GM21528 (cell line): ENCODE data around the gene ARL3.

Experiments
- ATAC-seq: cut with Tn5 transposase; IDR thresholded peaks from one replicate; pipeline ENCODE4 v1.9.1; 2021; ENCODE audit warnings: mild to moderate bottlenecking, moderate library complexity; ENCODE audit not compliant: unreplicated experiment, low FRiP score

The ARL3 gene

GRCh38 chr10:102642736-102643335 is 71.4 kb downstream of the ARL3 start:
- ATAC-seq, result no peak

DNA sequence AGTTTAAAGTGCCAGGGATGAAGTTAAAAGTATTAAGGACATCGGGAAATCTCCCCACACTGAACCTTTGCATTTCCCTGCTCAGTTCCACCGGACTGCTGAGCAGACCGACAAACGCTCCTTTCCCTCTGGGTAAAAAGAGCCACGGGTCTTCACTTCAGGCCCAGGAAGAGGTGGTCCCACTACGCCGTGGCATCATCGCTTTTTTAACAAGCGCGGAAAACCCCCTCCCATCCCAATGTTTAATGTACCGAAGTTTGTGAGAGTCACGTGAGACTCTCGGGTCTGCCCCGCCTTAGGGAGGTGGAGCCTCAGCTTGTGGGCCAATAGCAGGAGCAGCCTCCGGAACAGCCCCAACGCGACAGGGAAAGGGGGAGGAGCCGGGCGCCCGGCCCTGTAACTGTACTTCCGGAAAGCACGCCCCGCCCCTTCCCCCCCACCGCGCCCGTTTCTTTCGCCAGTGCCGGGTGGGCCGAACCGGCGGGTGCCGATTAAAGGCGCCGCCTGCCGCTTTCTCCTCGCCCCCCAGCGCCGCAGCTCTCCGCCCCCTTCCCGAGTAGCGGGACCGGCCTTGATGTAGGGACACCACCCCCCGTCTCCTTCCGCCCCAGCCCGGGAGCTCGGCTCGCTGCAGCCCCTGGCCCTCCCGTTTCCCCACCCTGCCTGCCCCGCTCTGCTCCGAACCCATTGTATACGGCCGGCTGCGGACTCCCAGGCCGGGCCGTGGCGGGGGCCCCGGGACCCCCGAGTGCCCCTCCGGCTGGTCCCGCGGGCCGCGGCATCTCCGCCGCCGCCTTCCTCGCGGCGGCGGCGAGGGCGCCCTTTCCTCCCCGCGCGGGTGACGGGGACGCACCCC is 72.1 kb downstream of the ARL3 start:
- ATAC-seq, result peak; percentile 51

DNA sequence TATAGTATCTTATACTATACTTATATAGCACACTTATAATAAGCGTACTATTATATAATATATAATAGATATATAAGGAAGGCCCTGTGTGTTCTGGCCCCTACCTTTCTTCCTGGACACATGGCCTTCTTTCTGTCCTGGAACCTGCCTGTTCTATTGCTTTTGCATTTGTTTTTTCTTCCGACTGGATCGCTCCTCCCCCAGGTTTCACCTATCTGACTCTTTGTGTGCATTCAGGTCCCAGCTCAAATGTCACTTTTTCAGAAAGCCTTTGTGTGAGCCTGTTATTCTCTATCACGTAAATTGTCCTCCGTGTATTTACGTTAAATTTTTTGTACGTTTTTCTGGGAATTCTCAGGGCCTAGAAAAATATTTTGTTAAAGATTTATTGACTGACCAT is 72.8 kb downstream of the ARL3 start:
- no peak for ATAC-seq

DNA sequence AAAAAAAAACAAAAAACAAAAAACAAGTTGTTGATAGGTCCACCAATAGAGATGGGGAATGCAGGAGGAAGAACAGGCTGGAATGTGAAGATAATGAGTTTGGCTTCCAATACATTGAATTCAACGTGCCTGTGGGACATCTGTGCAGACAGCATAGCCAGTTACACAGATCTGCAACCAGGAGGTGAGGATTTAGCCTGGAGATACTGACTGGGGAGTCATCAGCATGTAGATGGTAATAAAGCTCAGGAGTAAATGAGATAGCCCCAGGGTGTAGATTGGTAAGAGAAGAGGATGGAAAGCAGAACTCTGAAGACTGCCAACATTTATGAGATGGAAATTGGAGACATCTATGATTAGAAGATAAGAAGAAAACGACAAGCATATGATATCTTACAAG is 74.7 kb downstream of the ARL3 start:
- no peak for ATAC-seq

- no peak for ATAC-seq
These were observed 78.8 kb downstream of the ARL3 start for GRCh38 chr10:102635377-102635776.

DNA sequence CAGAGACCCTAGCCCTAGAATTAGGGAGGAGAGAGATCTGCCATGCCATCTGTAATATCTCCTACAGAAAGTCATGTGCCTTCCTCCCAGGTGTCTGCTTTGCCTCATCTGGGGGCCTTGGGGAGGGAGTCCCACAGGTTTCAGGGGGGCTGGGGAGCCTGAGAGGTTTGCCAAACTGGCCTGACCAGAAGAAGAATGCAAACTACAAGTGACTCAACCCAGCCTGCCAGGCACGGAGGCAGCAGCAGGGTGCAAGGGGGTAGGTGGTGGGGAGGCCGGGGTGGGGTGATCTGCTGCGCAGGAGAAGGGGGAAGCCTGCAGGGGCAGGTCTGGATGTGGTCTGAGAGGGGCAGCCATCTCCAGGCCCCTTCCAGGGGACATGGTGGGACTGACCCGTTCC is 79.5 kb downstream of the ARL3 start:
- ATAC-seq, result no peak

GRCh38 chr10:102633848-102634247 is 80.3 kb downstream of the ARL3 start:
- no peak for ATAC-seq

DNA sequence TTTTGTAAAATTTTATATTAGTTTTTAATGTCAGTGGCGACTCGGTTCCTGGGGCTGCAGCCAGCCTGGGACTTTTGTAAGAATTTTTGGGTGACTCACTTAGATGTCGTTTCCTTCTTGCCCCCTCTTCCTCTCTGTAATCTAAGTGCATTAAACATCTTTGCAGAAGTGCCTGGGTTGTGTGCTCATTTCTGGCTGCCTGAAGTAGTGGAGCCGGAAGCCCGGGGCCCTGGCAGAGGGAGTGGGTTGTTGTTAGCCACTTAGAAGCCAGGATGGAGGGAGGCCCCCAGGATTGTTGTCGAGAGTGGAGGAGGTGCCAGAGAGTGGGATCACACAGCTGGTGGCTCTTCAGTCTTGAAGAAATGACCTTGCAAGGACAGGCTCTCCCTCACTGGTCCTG is 80.9 kb downstream of the ARL3 start:
- no peak for ATAC-seq

DNA sequence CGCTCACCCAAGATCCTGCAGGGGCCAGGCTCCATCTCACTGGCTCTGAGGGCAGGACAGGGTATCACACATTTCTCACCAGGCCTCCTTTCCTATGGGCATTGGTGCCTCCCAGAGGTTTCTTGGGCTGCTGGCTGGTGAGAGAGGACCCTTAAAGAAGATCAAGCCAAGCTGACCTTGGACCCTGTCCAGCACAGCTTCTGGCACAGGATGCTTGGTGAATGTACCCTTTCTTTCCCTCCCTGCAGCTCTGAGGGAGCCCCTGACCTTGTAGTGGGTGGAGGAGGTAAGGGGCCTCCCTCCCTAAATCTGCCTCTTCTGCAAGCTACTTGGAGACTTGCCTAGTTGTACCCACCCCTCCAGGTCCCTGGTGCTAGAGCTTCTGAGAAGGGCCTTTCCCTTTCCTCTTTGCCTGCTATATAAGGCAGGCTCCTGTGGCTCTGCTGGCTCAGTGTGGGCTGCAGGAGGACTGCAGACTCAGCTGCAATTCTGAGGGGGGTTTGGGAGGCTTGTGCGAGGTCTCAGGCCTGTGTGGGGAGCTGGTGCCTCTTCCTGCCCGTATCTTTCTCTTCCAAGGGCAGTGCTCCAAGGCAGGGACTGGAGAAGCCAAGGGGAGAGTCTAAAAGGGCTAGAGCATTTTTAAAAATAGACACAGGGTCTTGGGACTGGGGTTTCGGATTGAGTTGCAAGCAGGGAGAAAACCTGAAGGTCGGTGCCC is 81.6 kb downstream of the ARL3 start:
- ATAC-seq, result no peak

- ATAC-seq, result no peak
These were observed 82.4 kb downstream of the ARL3 start for GRCh38 chr10:102631525-102632393.

- ATAC-seq, result no peak
These were observed 83.5 kb downstream of the ARL3 start for GRCh38 chr10:102630663-102631062.

DNA sequence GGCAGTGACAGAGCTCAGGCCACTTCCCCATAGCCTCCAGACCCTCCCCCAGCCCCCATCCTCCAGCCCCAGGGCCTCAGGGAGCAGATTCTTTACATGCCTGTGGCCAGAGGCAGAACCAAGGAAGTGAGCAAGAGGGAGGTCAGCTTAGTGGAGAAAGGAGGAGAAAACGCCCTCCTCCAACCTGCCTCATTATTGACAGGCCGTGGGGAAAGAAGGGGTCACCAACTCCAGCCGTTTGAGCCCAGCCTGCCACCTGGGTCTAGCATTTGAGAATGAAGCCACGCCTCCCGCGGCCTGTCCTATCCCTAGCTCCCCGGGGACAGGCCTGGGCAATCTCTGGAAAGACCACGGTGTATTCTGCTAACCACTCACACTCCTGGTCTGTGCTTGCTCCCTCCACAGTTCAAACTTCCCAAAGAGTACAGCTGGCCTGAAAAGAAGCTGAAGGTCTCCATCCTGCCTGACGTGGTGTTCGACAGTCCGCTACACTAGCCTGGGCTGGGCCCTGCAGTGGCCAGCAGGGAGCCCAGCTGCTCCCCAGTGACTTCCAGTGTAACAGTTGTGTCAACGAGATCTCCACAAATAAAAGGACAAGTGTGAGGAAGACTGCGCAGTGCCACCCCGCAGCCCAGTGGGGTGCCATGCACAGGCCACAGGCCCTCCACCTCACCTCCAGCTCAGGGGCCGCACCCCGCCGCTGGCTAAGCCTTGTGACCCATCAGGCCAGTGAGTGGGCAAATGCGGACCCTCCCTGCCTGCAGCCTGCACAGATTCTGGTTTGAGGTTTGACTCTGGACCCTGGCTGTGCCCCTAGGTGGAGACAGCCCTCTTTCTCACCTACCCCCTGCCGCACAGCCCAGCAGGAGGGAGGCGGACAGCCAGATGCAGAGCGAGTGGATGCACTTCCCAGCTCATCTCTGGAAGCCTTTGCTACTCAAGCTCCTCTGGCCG is 84.3 kb downstream of the ARL3 start:
- no peak for ATAC-seq

DNA sequence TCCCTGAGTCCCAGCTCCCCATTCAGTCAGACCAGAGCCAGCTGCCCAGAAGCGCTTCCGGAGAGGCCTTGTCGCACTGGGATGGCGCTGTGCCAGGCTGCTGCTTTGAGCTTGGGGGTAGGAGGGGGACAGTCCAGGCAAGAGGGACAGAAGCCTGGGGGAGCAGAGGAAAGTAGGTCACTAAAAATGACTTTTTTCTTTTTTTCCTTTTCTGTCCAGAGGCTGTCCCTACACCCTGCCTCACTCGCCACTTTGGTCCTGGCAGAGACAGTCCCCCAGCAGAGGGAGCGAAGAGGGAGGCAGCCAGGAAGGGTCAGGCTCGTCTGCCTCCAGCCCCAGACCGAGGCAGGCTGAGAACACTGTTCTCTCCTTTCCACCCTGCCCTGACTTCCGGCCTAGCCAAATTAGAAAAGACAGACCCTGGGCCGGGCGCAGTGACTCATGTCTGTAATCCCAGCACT is 85.7 kb downstream of the ARL3 start:
- no peak for ATAC-seq

DNA sequence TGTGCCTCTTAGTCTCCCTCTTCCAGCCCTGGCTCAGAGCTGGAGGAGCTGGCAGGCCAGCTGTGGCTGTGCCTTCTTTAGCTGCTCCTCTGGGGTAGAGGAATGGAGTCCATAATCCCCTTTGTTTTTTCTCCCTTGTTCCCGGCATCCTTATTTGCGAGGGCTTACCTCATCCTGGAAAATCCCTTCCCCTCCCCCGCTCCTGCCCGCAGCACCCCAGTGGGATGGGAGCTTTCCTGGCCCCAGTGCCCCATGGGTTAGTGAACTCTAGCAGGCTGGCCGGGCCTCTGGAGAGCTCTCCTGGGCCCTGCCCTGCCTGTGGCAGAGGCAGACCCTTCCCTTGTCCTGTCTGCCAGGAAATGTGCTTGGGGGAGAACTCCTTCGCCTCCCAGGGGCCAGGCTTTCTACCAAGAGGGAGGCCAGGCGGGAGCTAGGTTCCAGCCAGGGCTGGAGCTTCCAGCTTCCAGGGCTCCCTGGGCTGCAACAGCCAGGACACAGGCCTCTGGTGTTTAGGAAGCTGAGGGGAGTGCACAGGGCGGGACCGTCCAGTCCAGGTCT is 86.4 kb downstream of the ARL3 start:
- ATAC-seq, result no peak

- ATAC-seq, result no peak
These were observed 86.9 kb downstream of the ARL3 start for GRCh38 chr10:102627291-102627735.

DNA sequence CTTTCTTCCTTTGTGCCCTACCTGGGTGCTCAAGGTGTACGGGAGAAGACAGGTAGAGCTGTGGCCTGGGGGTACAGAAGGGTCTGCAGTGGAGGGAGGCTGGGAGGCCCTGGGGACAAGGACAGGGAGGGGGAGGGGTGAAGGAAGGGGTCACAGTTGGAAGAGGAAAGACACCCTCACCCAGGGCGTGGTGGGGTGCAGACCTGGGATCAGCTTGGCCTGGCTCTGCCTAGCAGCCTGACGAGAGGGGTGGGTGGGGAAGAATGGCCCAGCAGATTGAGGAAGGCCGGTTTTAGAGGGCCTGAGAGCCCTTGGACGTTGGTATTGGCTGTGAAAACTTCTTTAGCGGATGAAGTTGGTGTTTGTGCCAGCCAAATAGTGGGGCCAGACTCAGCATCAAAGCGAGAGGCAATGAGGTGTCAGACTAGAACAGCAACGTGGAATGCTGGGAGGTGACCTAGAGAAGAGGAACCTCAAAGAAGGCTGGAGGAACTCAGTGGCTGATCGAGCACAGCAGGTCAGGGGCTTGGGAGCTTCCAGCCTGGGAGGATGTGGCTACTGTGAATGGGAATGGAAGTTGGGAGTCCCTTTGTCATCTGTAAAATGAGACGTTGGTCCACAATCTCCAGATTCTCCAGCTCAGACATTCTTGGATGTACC is 88.0 kb downstream of the ARL3 start:
- ATAC-seq, result no peak

GRCh38 chr10:102624751-102625645 is 89.2 kb downstream of the ARL3 start:
- ATAC-seq, result no peak
